ENCODE results near the gene ZNF493.

Gene ZNF493

DNA sequence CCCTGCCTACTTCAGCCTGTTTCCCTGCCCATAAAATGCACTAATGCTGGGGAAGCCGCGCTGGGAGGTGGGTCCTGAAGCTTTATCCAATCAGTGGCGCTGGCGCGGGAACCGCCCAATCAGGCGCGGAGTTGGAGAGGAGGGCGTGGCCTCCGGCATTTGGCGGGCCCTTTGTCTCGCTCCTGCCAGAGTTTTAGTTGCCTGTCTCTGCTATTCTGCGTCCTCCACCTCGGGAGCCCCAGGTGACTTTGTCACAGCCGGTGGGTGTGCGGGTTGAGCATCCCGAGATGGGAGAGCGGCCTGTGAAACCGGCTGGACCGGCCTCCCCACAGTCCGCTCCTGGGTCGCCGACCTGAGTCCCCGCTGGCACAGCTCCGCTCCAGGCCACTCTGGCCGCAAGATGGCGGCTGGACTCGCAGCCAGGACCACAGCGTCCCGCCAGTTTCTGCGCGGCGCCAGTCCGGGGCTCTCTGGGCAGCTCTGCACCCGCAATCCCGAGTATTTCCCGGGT is 77.8 kb downstream of the ZNF493 start:
- H3K4me3 ChIP-seq (ENCODE audit: control insufficient read depth, low read depth, low read length): peak overlapping the region; percentile 28
- DNase-seq (ENCODE audit: low read depth): peak; percentile 33
- no peak for TF ChIP-seq CTCF (conservative IDR thresholded peaks at IDR 0.05; ENCODE audit: control insufficient read depth, insufficient read depth, low read depth, low read length)
